HepG2 (cell line): ENCODE results near the gene DFFA. TPM values are rescaled to one million over a fixed set of nuclear protein-coding genes. Genes with fewer than 3 reads are reported as not detected.

Source experiments
- ATAC-seq: fragments of 200-7000 bp; cut with Tn5 transposase; 3 replicates; pipeline ENCODE4 v1.9.1; 2020; ENCODE audit warnings: mild to moderate bottlenecking, moderate library complexity
- BruUV-seq: library from RNA; stranded (reverse); fragments of 400-500 nt; replicated peaks from 2 replicates; lab custom pipeline; 2021; lab: Mats Ljungman, UMichigan
- CTCF ChIA-PET: fragments of 300-600 bp; formaldehyde crosslinking; extraction: SDS; loops from one replicate; lab custom pipeline; 2021; ENCODE audit warnings: low total read pairs, inconsistent platforms, low intra/inter-chr PET ratio; lab: Yijun Ruan, JAX
- POLR2A ChIA-PET: fragments of 350-600 bp; sonication (Branson Sonifier 250); formaldehyde crosslinking; loops from one replicate; lab custom pipeline; 2020; ENCODE audit warnings: antibody characterized with exemption, inconsistent platforms; lab: Yijun Ruan, JAX
- DNase-seq: peaks from one replicate; pipeline ENCODE4 v3.0.0-alpha.2; 2015; ENCODE audit warnings: low spot score
- FAIRE-seq: peaks from 3 replicates; lab custom pipeline; 2011; peaks lifted over from hg19 to GRCh38; lab: Jason Lieb, UNC
- H2AFZ ChIP-seq: one replicate; pipeline ENCODE4 v1.6.1; 2011; ENCODE audit warnings: low read length, inconsistent platforms
- H3K27ac ChIP-seq: fragments of 300-600 bp; 3 replicates; pipeline ENCODE4 v1.8.0; 2011; ENCODE audit warnings: mixed run types, mild to moderate bottlenecking, mixed read lengths, low read length, inconsistent platforms; ENCODE audit not compliant: insufficient read depth; ENCODE audit errors: extremely low read length
- H3K27me3 ChIP-seq, 2 experiments: fragments of 200-600 bp in 1 of 2; 2 replicates in 1 of 2; 3 replicates in 1 of 2; pipeline versions ENCODE4 v1.6.0 to v1.8.0; 2011; ENCODE audit warnings: low read length in 2 of 2, mild to moderate bottlenecking in 2 of 2, moderate library complexity in 2 of 2, inconsistent platforms in 1 of 2; ENCODE audit not compliant: insufficient read depth in 2 of 2, control insufficient read depth in 1 of 2
- H3K36me3 ChIP-seq, 2 experiments: fragments of 200-600 bp in 1 of 2; replicated peaks in 1 of 2; 2 replicates in 1 of 2; 3 replicates in 1 of 2; pipeline versions ENCODE4 v1.5.1 to v1.8.0; 2011; ENCODE audit warnings: low read length in 2 of 2, inconsistent platforms in 1 of 2; ENCODE audit not compliant: insufficient read depth in 2 of 2, control insufficient read depth in 1 of 2
- H3K4me1 ChIP-seq: 2 replicates; pipeline ENCODE4 v1.5.1; 2012; ENCODE audit warnings: low read length, inconsistent platforms; ENCODE audit not compliant: insufficient read depth
- H3K4me2 ChIP-seq: 2 replicates; pipeline ENCODE4 v1.6.0; 2011; ENCODE audit warnings: low read depth, low read length, inconsistent platforms
- H3K4me3 ChIP-seq, 3 experiments: fragments of 200-600 bp in 1 of 3; sonication (generic), shearing (Covaris generic) in 1 of 3; replicated peaks in 1 of 3; 2 replicates each; pipeline ENCODE4 v1.5.1; 2011 to 2016; ENCODE audit warnings: low read length in 3 of 3, inconsistent platforms in 2 of 3, low read depth in 2 of 3, mild to moderate bottlenecking in 2 of 3, control low read depth in 1 of 3, mixed read lengths in 1 of 3; ENCODE audit not compliant: insufficient read depth in 1 of 3
- H3K79me2 ChIP-seq: one replicate; pipeline ENCODE4 v1.6.1; 2011; ENCODE audit warnings: low read length, inconsistent platforms; ENCODE audit not compliant: insufficient read depth
- H3K9ac ChIP-seq: 2 replicates; pipeline ENCODE4 v1.6.0; 2011; ENCODE audit warnings: mild to moderate bottlenecking, low read depth, low read length, inconsistent platforms; ENCODE audit not compliant: insufficient read depth
- H3K9me3 ChIP-seq: 2 replicates; pipeline ENCODE4 v1.5.1; 2012; ENCODE audit warnings: mild to moderate bottlenecking, low read length
- H4K20me1 ChIP-seq: 2 replicates; pipeline ENCODE4 v1.6.0; 2011; ENCODE audit warnings: inconsistent platforms, mild to moderate bottlenecking, low read length, moderate library complexity; ENCODE audit not compliant: insufficient read depth
- FOSL2 ChIP-seq: sonication (generic); formaldehyde crosslinking; IDR thresholded peaks from 2 replicates; pipeline ENCODE4 v1.4.0; 2020; ENCODE audit warnings: missing genetic modification reagents
- GMEB1 ChIP-seq: sonication (generic); formaldehyde crosslinking; IDR thresholded peaks from 2 replicates; pipeline ENCODE4 v1.5.1; 2020; ENCODE audit warnings: missing genetic modification reagents, mild to moderate bottlenecking, borderline replicate concordance
- HCFC1 ChIP-seq: fragments of 150-350 bp; IDR thresholded peaks from 2 replicates; pipeline ENCODE4 v1.6.1; 2014; ENCODE audit warnings: low read depth, low read length
- HNRNPK ChIP-seq: fragments of 200-400 bp; formaldehyde crosslinking; IDR thresholded peaks from 2 replicates; pipeline ENCODE4 v1.6.1; 2018; ENCODE audit warnings: low read length, low read depth, moderate library complexity, mild to moderate bottlenecking; ENCODE audit not compliant: poor library complexity, severe bottlenecking
- NFYC ChIP-seq: IDR thresholded peaks from 2 replicates; pipeline ENCODE4 v1.6.1; 2016; ENCODE audit warnings: missing genetic modification reagents, missing compliant biosample characterization
- NRL ChIP-seq: sonication (generic); formaldehyde crosslinking; IDR thresholded peaks from 2 replicates; pipeline ENCODE4 v1.5.0; 2020; ENCODE audit warnings: missing genetic modification reagents, mild to moderate bottlenecking, moderate library complexity, borderline replicate concordance
- PHF21A ChIP-seq: sonication (generic); formaldehyde crosslinking; IDR thresholded peaks from 2 replicates; pipeline ENCODE4 v1.5.0; 2020; ENCODE audit warnings: mild to moderate bottlenecking, missing genetic modification reagents
- POLR2G ChIP-seq: fragments of 200-400 bp; formaldehyde crosslinking; IDR thresholded peaks from 2 replicates; pipeline ENCODE4 v1.6.1; 2018; ENCODE audit warnings: mild to moderate bottlenecking, low read depth, low read length, moderate library complexity
- RFXANK ChIP-seq: IDR thresholded peaks from 2 replicates; pipeline ENCODE4 v1.6.1; 2016
- SATB2 ChIP-seq: sonication (generic); formaldehyde crosslinking; IDR thresholded peaks from 2 replicates; pipeline ENCODE4 v1.5.0; 2020; ENCODE audit warnings: missing genetic modification reagents
- ZBTB10 ChIP-seq: sonication (generic); formaldehyde crosslinking; IDR thresholded peaks from 2 replicates; pipeline ENCODE4 v1.4.0; 2020; ENCODE audit warnings: missing genetic modification reagents, borderline replicate concordance
- ZBTB4 ChIP-seq: sonication (generic); formaldehyde crosslinking; IDR thresholded peaks from 2 replicates; pipeline ENCODE4 v1.4.0; 2020; ENCODE audit warnings: missing genetic modification reagents, mild to moderate bottlenecking, borderline replicate concordance
- ZNF143 ChIP-seq: sonication (generic); formaldehyde crosslinking; IDR thresholded peaks from 2 replicates; pipeline ENCODE4 v1.4.0; 2020; ENCODE audit warnings: missing genetic modification reagents
- ZNF563 ChIP-seq: sonication (generic); formaldehyde crosslinking; IDR thresholded peaks from 2 replicates; pipeline ENCODE4 v1.8.0; 2022; ENCODE audit warnings: mild to moderate bottlenecking, moderate library complexity, missing genetic modification reagents
- WGBS: methylation state at CpG from one replicate; pipeline ENCODE4 v1.1.6; 2017; ENCODE audit warnings: low lambda C conversion rate; 5-methylcytosine and 5-hydroxymethylcytosine counted together
- in situ Hi-C: cut with HindIII; loops from 2 replicates; pipeline ENCODE4 v1.10.0; 2017; ENCODE audit warnings: low pct_unique_long_range_greater_than_20kb; ENCODE audit not compliant: extremely low pct_ligation_motif_present
- intact Hi-C: fragments of 100-400 bp; cut with micrococcal nuclease; formaldehyde crosslinking; loops from one replicate; pipeline ENCODE4 v1.10.0; 2022; ENCODE audit not compliant: unreplicated experiment
- polyA plus RNA-seq, 8 experiments: library from polyadenylated mRNA; depleted of rRNA in 3 of 8; stranded (reverse) in 7 of 8; unstranded in 1 of 8; fragments of >200 nt; fragmentation: Illumina TruSeq in 4 of 8; extraction: Trizol in 4 of 8; gene quantifications; 2 replicates each; pipeline versions ENCODE4 v1.2.1 to v1.2.3, GENCODE V29; 2011 to 2016; ENCODE audit warnings: low read depth in 4 of 8, missing spikeins in 1 of 8, mixed read lengths in 1 of 8; ENCODE audit not compliant: insufficient read depth in 1 of 8
- total RNA-seq, 5 experiments: library from RNA; depleted of rRNA; stranded (reverse); fragments of >200 nt; fragmentation: Illumina TruSeq; extraction: Trizol; gene quantifications; 2 replicates each; pipeline ENCODE4 v1.2.3, GENCODE V29; 2016; ENCODE audit warnings: low read depth in 1 of 5

Gene DFFA
- total and polyA plus RNA-seq, 2 of the 13 experiments (the other 11 are each of a cell fraction or from before 2014, with no cell fraction given): 16.5 to 33.9 TPM

GRCh38 chr1:10474613-10475507 is 2.5 kb upstream of the DFFA start, which contains the start of gene PEX14:
PEX14 (plus strand) TSS chr1:10474950; CDS start chr1:10474967, 17 bp downstream.
- ChIA-PET CTCF (interaction anchor here (1.1 kb wide), 1 partner anchor 45 kb away, joined by 3 read pairs; the partner anchor contains the start of gene CENPS), POLR2A (interaction anchor here (0.6 kb wide), 2 partner anchors 17 to 1102 kb away, joined by 3 read pairs; no protein-coding TSS in a partner anchor)
- WGBS: 26% methylated on average over 18 of the region's 50 CpGs
- Histone ChIP-seq H3K4me3 (peak within 1 kb of the TSS; percentile 88 to 93 (median 88)), H2AFZ (peak within 1 kb of the TSS; percentile 42), H4K20me1 (no peaks in the 10 kb centered on the region), H3K27me3 (no peaks in the 10 kb centered on the region; a peak in 1 of 5 replicates), H3K79me2 (peaks cover 47% of the 10 kb centered on the region), H3K27ac (peak within 1 kb of the TSS; percentile 71), H3K36me3 (0 out of 5 replicates have a peak, but pooled peaks cover 2 to 4% of the 10 kb centered on the region in 2 experiments), H3K9ac (peak within 1 kb of the TSS; percentile 78), H3K4me1 (peaks cover 45% of the 10 kb centered on the region), H3K4me2 (peak within 1 kb of the TSS; percentile 89), H3K9me3 (no peaks in the 10 kb centered on the region)
- in situ Hi-C loops (loop anchor here (10.0 kb wide), 1 partner anchor 90 kb away; no protein-coding TSS in a partner anchor), intact Hi-C loops (loop anchor here (1.0 to 5.0 kb wide), 2 partner anchors 19 to 43 kb away; partner anchors contain the start of gene CENPS)
- no peak for FAIRE-seq
- peak; percentile 84 for DNase-seq
- no TSS peak for BruUV-seq
- peak; percentile 89 for ATAC-seq
- TF ChIP-seq SATB2 (CRISPR knock-in tag) (peak; percentile 62; the same call in 1 of the 2 replicates), HCFC1 (peak; percentile 78), FOSL2 (CRISPR knock-in tag) (peak; percentile 59), ZBTB10 (CRISPR knock-in tag) (peak; percentile 19; the same call in 1 of the 2 replicates), ZNF563 (peak; percentile 68), GMEB1 (CRISPR knock-in tag) (peak; percentile 57), NRL (0 out of 2 replicates have a peak, but pooled peaks have one; percentile 49), HNRNPK (peak; percentile 66), ZBTB4 (CRISPR knock-in tag) (0 out of 2 replicates have a peak, but pooled peaks have one; percentile 28), RFXANK (CRISPR knock-in tag) (0 out of 2 replicates have a peak, but pooled peaks have one; percentile 31), POLR2G (peak; percentile 93), PHF21A (CRISPR knock-in tag) (peak; percentile 23; the same call in 1 of the 2 replicates), ZNF143 (peak; percentile 94), NFYC (CRISPR knock-in tag) (peak; percentile 58; the same call in 1 of the 2 replicates)
